Stimulated activated CD4-positive, alpha-beta T cell treated with anti-CD3 and anti-CD28 coated beads, Interleukin-1b, Interleukin-23, amount 100 ng/mL, for 1 hour (primary cell): ENCODE data around the gene THAP11.
"Not testable (repeated sequence)": the region's sequence is repeated elsewhere in the genome, so short reads cannot be mapped to it uniquely, and the experiment has no call there.

Experiments used
- DNase-seq, 2 donors: peaks; one replicate each; pipeline ENCODE4 v3.0.0-alpha.2; 2020; ENCODE audit warnings: low read depth in 2 of 2

THAP11 gene

GRCh38 chr16:67834242-67834614 is 7.9 kb upstream of the THAP11 start:
- no peak for DNase-seq

DNA sequence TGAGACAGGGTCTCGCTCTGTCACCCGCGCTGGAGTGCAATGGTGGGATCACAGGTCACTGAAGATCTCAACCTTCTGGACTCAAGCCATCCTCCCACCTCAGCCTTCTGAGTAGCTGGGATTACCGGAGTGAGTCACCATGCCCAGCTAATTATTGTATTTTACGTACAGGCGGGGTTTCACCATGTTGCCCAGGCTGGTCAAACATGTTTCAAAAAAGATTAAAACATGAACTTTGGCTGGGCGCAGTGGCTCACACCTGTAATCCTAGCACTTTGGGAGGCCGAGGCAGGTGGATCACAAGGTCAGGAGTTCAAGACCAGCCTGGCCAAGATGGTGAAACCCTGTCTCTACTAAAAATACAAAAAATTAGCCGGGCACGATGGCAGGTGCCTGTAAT is 4.9 kb upstream of the THAP11 start:
- DNase-seq = not testable (repeated sequence)

DNA sequence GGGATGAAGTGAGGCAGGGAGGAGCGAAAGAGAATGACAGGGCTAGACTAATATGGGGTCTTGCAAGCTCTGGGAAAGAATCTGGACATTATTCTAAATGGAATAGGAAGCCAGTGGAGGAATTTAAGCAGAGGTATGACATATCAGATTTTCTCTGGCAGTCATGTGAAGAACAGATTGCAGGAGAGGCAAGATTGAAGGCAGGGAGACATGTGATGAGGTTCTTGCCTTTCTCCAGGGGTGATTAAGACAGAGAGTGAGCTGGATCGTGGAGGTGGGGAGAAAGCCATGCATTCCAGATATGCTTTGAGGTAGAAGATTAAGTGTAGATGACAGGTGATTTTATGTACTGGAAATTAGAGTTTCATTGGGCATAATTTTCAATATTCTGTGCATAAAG is 4.3 kb upstream of the THAP11 start:
- DNase-seq = no peak

GRCh38 chr16:67841198-67841815 is 813 bp upstream of the THAP11 start:
- DNase-seq = no peak

GRCh38 chr16:67842509-67843342 is 606 bp downstream of the THAP11 start:
- no peak for DNase-seq

GRCh38 chr16:67843343-67843765 is 1.2 kb downstream of the THAP11 start:
- DNase-seq = no peak

- no peak for DNase-seq
Observed at GRCh38 chr16:67844497-67844896, 2.4 kb downstream of the THAP11 start.

GRCh38 chr16:67845291-67846062 is 3.4 kb downstream of the THAP11 start:
- no peak for DNase-seq

- DNase-seq = no peak
Observed at GRCh38 chr16:67846063-67846319, 3.9 kb downstream of the THAP11 start.

DNA sequence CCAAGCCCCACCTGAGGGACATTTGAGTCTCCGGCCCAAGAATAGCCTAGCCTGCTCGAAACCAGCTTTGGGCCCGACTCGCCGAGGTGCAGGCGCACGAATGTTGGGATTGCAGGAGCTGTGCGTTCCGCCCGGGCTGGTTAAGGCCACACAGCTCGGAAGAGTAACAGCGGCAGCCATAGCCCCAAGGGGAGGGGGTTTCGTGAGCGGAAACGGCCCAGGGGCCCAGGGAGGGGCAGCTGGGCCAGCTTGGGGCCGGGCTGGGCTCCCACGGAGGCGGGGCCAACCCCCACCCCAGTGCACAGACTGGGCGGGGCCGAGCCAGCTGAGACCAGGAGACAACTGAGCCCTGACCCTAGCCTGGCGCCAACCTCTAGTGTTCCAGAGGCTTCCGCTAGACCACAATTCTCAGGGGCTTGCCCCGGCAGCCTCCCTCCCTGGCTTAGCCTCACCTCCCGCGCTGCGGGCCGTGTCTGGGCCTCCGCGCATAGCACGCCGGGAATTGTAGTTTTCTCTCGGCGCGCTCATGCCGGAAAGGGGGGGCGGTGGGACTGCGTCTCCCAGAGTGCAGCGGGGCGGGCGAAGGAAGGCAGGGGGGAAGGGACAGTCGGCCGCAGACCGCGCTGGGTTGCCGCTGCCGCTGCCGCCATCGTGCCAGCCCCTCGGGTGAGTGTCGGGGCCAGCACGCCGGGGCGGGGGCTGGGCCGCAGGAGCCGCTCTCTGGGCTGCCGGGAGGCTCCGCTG is 4.4 kb downstream of the THAP11 start, which contains the start of gene NUTF2:
TSS of gene NUTF2 (plus strand) at position 614 of the 744 bp plus-strand sequence. CDS start 18,198 bp downstream, outside the sequence.
- peak; percentile 80 to 92 for DNase-seq

GRCh38 chr16:67847064-67847861 is 5.1 kb downstream of the THAP11 start, which contains the start of gene CENPT:
Gene CENPT (minus strand): TSS chr16:67847693. CDS start chr16:67833859, 13,834 bp downstream.
- DNase-seq = peak in 1 of 2 donors; percentile 25

GRCh38 chr16:67848118-67848517 is 6.0 kb downstream of the THAP11 start:
- no peak for DNase-seq

- no peak for DNase-seq
Observed at GRCh38 chr16:67853670-67854069, 11.6 kb downstream of the THAP11 start.

DNA sequence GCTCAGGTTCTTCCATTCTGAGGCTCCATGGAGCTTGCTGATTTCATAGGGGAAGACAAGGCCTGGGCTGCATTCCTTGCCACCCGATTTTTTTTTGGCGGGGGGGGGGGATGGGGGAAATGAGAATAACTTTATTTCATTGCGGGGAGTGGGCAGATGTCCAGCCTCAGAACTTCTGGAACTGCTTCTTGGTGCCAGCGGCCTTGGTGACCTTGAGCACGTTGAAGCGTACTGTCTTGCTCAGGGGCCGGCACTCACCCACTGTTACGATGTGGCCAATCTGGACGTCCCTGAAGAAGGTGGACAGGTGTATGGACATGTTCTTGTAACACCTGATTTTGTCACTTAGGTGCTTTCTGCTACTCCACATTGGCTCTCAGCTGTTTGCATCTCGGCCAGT is 13.7 kb downstream of the THAP11 start:
- no peak for DNase-seq

- no peak for DNase-seq
Observed at GRCh38 chr16:67856927-67857546, 14.9 kb downstream of the THAP11 start.

GRCh38 chr16:67857547-67858233 is 15.6 kb downstream of the THAP11 start:
- DNase-seq = no peak

DNA sequence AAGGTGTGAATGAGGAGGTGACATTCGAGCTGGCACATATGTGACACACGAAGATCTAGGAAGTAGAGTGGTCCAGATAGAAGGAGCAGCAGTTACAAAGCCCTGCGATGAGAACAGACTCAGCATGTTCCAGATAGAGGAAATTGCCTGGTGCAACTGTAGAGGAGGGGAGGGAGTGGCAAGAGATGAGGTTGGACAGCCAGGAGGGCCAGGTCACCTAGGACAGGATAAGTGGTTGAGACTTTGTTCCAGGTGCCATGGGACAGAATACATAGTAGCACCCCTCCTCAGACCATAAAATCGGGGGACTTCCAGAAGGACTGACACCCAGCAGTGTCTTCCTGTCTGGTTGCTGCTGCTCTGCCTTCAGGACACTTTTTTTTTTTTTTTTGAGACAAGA is 16.4 kb downstream of the THAP11 start:
- DNase-seq = no peak

- DNase-seq = no peak
Observed at GRCh38 chr16:67860589-67861398, 18.7 kb downstream of the THAP11 start.

- no peak for DNase-seq
Observed at GRCh38 chr16:67861877-67862276, 19.8 kb downstream of the THAP11 start.
